Upper lobe of right lung (tissue), 1 donor: Measurements from ENCODE around the gene PPP1R13B. TPM values are rescaled to one million over a fixed set of nuclear protein-coding genes. Genes with fewer than 3 reads are reported as not detected.

Experiments
- ATAC-seq: fragments of 200-7000 bp; cut with Tn5 transposase; one replicate; pipeline ENCODE4 v1.9.1; 2020; ENCODE audit warnings: mild to moderate bottlenecking, moderate library complexity
- DNase-seq: peaks from one replicate; pipeline ENCODE4 v3.0.0-alpha.2; 2020
- H3K27ac ChIP-seq: fragments of 200-600 bp; one replicate; pipeline ENCODE4 v1.8.0; 2022
- H3K27me3 ChIP-seq: fragments of 200-600 bp; one replicate; pipeline ENCODE4 v1.8.0; 2022; ENCODE audit warnings: mild to moderate bottlenecking
- H3K36me3 ChIP-seq: fragments of 200-600 bp; one replicate; pipeline ENCODE4 v1.8.0; 2022
- H3K4me1 ChIP-seq: fragments of 200-600 bp; one replicate; pipeline ENCODE4 v1.8.0; 2022
- H3K4me3 ChIP-seq: fragments of 200-600 bp; one replicate; pipeline ENCODE4 v1.8.0; 2022; ENCODE audit warnings: mild to moderate bottlenecking
- H3K9me3 ChIP-seq: fragments of 200-600 bp; one replicate; pipeline ENCODE4 v1.8.0; 2022
- CTCF ChIP-seq: fragments of 200-600 bp; IDR thresholded peaks from one replicate; pipeline ENCODE4 v1.8.0; 2022; ENCODE audit warnings: antibody characterized with exemption
- intact Hi-C: fragments of 100-400 bp; cut with DNase I; formaldehyde crosslinking; loops from one replicate; pipeline ENCODE4 v1.11.0; 2022
- total RNA-seq: library from RNA; stranded (reverse); fragmentation: NEBNext Ultra II Directional; extraction: Animal tissue kit (Norgen Biotek cat#: 25700); gene quantifications from one replicate; pipeline ENCODE4 v1.2.1, GENCODE V29; 2021
- donor health status: DM: no; HTN: yes; CAD: no; lungs with severe emphysema.

PPP1R13B gene
- total RNA-seq, 1 donor from 2014 or later = 78.5 TPM

DNA sequence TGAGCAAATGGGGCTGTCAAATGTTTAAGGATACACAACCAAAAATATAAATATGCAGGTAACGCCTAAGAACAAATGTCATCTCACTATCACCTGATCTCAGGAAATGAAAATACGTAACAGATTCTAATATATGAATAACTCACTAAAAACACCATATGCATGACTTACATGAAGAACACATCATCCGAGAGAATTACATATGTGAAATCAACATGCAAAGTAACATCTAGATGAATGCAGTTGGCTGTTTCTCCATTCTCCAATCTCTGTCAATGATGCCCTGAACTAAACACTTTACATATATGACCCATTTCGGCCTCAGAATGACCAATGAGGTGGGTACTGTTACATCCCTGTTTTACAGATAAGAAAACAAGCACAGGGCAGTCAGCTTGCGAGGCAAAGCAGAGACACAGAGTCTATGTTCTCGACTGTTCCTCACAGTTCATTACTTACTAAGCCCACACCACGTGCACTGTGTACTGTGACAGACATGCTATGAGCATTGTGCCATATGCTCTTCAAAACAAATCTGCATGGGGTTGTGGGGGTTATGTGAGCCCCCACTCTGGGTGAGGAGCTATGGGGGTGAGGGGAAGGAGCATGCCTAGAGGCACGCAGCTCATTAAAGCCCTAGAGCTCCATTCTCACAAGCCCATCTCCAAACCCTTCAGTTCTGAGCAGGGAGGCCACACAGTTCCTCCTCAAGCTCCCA is 89.2 kb downstream of the PPP1R13B start:
- ATAC-seq (no peak), DNase-seq (no peak)
- intact Hi-C loops = no loop called here
- Histone ChIP-seq H3K36me3 (peaks cover 3% of the 10 kb centered on the region), H3K9me3 (no peaks in the 10 kb centered on the region), H3K4me3 (no peak overlapping the region), H3K27ac (no peak overlapping the region), H3K27me3 (no peaks in the 10 kb centered on the region), H3K4me1 (no peaks in the 10 kb centered on the region)
- no peak for TF ChIP-seq CTCF

DNA sequence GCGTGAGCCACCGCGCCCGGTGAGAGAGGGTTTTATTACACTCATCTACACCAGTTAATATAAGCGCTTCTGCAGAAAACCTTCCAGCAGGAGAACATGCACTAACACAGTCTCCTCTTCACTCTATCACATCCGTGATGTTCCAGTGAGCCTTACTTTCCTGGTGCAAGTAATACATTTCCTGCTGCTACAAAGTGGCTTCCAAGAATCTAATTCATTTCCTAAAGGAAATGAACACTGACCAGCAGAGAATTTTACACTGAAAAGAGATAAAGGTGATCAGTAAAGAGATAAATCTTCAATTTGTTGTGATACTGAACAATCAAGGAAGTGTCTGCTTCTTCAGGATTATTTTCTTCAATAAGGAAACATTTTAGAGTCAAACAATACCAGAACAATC is 92.3 kb downstream of the PPP1R13B start:
- no peak overlapping the region for H3K27ac ChIP-seq
- H3K4me1 ChIP-seq = no peaks in the 10 kb centered on the region
- intact Hi-C loops = no loop called here
- no peak for DNase-seq
- no peak for ATAC-seq
- no peak overlapping the region for H3K4me3 ChIP-seq
- no peaks in the 10 kb centered on the region for H3K27me3 ChIP-seq
- H3K36me3 ChIP-seq = peaks cover 28% of the 10 kb centered on the region
- H3K9me3 ChIP-seq = no peaks in the 10 kb centered on the region
- TF ChIP-seq CTCF = no peak

DNA sequence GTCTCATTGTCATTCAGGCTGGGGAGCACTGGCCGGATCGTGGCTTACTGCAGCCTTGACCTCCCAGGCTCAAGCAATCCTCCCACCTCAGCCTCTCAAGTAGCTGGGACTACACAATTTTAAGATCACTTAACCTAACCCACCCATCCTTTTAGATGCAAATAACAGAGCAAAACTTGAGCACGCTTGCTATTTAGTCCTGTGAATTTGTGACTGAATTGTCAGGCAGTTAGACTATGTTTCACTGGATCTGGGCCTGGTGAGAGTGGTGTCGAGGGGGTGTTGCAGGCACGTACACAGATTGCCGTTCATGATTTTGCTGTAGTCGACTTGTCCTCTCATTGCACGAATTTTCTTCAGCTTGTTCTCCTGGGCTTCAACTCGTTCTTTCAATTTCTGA is 93.6 kb downstream of the PPP1R13B start:
- no peak overlapping the region for H3K4me3 ChIP-seq
- intact Hi-C loops = no loop called here
- no peaks in the 10 kb centered on the region for H3K4me1 ChIP-seq
- ATAC-seq (no peak), DNase-seq (no peak)
- no peaks in the 10 kb centered on the region for H3K27me3 ChIP-seq
- H3K36me3 ChIP-seq = peaks cover 41% of the 10 kb centered on the region
- H3K27ac ChIP-seq = no peak overlapping the region
- no peaks in the 10 kb centered on the region for H3K9me3 ChIP-seq
- no peak for TF ChIP-seq CTCF

GRCh38 chr14:103749860-103750259 is 97.5 kb downstream of the PPP1R13B start:
- H3K36me3 ChIP-seq = peaks cover 62% of the 10 kb centered on the region
- ATAC-seq = no peak
- intact Hi-C loops = no loop called here
- H3K27me3 ChIP-seq = no peaks in the 10 kb centered on the region
- no peak overlapping the region for H3K27ac ChIP-seq
- no peak for TF ChIP-seq CTCF
- no peak for DNase-seq
- no peak overlapping the region for H3K4me3 ChIP-seq
- no peaks in the 10 kb centered on the region for H3K4me1 ChIP-seq
- H3K9me3 ChIP-seq = no peaks in the 10 kb centered on the region

DNA sequence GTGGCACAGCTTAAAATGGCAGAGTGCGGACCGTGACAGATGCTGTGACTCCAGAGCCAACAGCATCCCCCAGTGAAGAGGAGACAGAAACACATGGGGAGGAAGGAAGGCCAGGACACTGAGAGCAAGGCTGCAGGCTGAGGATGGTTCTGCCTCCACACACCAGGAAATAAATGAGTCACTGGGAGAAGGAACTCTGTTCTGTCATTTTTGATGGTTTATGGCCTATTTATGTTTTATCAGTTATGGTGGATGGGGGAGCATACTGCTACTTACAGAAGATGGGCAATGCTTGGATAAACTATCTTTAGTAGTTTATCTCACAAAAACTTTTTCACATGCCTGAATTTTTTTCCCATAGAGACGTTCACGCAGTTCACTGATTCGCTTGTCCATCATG is 97.9 kb downstream of the PPP1R13B start:
- Histone ChIP-seq H3K27me3 (no peaks in the 10 kb centered on the region), H3K9me3 (no peaks in the 10 kb centered on the region), H3K4me3 (no peak overlapping the region), H3K27ac (no peak overlapping the region), H3K36me3 (peaks cover 62% of the 10 kb centered on the region), H3K4me1 (no peaks in the 10 kb centered on the region)
- DNase-seq (no peak), ATAC-seq (no peak)
- intact Hi-C loops = no loop called here
- no peak for TF ChIP-seq CTCF

DNA sequence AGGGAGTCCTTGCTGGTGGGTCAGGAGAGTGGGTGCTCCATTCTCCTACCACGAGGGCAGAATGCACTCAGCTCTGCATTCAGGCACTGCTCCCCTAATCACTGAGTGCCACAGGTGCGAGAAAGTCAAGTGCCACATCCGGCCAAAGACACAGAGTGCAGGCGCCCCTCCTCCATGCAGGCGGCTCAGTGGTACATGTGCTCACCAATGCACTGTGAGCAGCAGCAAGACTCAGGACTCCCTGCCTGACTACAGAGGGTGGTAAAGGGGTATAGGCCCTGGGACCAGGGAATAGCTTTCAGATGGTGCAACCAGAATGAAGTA is 98.9 kb downstream of the PPP1R13B start:
- Histone ChIP-seq H3K9me3 (no peaks in the 10 kb centered on the region), H3K4me3 (no peak overlapping the region), H3K27ac (no peak overlapping the region), H3K4me1 (no peaks in the 10 kb centered on the region), H3K36me3 (peaks cover 62% of the 10 kb centered on the region), H3K27me3 (no peaks in the 10 kb centered on the region)
- intact Hi-C loops = no loop called here
- DNase-seq = no peak
- peak; percentile 30 for ATAC-seq
- no peak for TF ChIP-seq CTCF
